ENCODE data around the gene PRODH2. TPM values are rescaled to one million over a fixed set of nuclear protein-coding genes. Genes with fewer than 3 reads are reported as not detected.
"Not testable (repeated sequence)": the region's sequence is repeated elsewhere in the genome, so short reads cannot be mapped to it uniquely, and the experiment has no call there.

Gene PRODH2
- total RNA-seq, 1 donor from 2014 or later, result not detected

GRCh38 chr19:35844482-35845214, 32.0 kb upstream of the PRODH2 start:
- ATAC-seq, result no peak
- intact Hi-C loops (cut with DNase I), result no loop called here

GRCh38 chr19:35843676-35844481, 31.2 kb upstream of the PRODH2 start:
- DNase-seq (ENCODE audit: low spot score) (no peak), ATAC-seq (no peak)
- intact Hi-C loops (cut with DNase I), result no loop called here

More at GRCh38 chr19:35844482-35845214, 32.0 kb upstream of the PRODH2 start:
- no peak for DNase-seq (ENCODE audit: low spot score)

- no peak for ATAC-seq
- intact Hi-C loops (cut with DNase I), result no loop called here
Observed at GRCh38 chr19:35842666-35843272, 30.1 kb upstream of the PRODH2 start.

GRCh38 chr19:35841961-35842595, 29.4 kb upstream of the PRODH2 start:
- DNase-seq (ENCODE audit: low spot score) (no peak), ATAC-seq (no peak)
- intact Hi-C loops (cut with DNase I), result no loop called here

More at GRCh38 chr19:35842666-35843272, 30.1 kb upstream of the PRODH2 start:
- DNase-seq (ENCODE audit: low spot score), result no peak

GRCh38 chr19:35836096-35836495, 23.5 kb upstream of the PRODH2 start:
- DNase-seq (ENCODE audit: low spot score); ATAC-seq; intact Hi-C loops (cut with DNase I): not testable (repeated sequence)

GRCh38 chr19:35833972-35834371, 21.3 kb upstream of the PRODH2 start:
- DNase-seq (ENCODE audit: low spot score) (no peak), ATAC-seq (no peak)
- intact Hi-C loops (cut with DNase I), result no loop called here

GRCh38 chr19:35832054-35832453, 19.4 kb upstream of the PRODH2 start:
- DNase-seq (ENCODE audit: low spot score), result no peak
- intact Hi-C loops (cut with DNase I), result no loop called here
- ATAC-seq, result no peak

GRCh38 chr19:35830986-35831385, 18.3 kb upstream of the PRODH2 start:
- no peak for ATAC-seq
- intact Hi-C loops (cut with DNase I), result no loop called here

GRCh38 chr19:35828692-35829301, 16.2 kb upstream of the PRODH2 start:
- peak; percentile 58 for ATAC-seq
- peak; percentile 82 for DNase-seq (ENCODE audit: low spot score)
- intact Hi-C loops (cut with DNase I), result no loop called here

More at GRCh38 chr19:35830986-35831385, 18.3 kb upstream of the PRODH2 start:
- DNase-seq (ENCODE audit: low spot score), result no peak

GRCh38 chr19:35824150-35824549, 11.5 kb upstream of the PRODH2 start:
- DNase-seq (ENCODE audit: low spot score), result no peak
- intact Hi-C loops (cut with DNase I), result no loop called here
- ATAC-seq, result no peak

- ATAC-seq, result no peak
- intact Hi-C loops (cut with DNase I), result no loop called here
- DNase-seq (ENCODE audit: low spot score), result no peak
Observed at GRCh38 chr19:35822579-35822978, 9.9 kb upstream of the PRODH2 start.

GRCh38 chr19:35818445-35818844, 5.8 kb upstream of the PRODH2 start:
- ATAC-seq (no peak), DNase-seq (ENCODE audit: low spot score) (no peak)
- intact Hi-C loops (cut with DNase I), result no loop called here

- no peak for ATAC-seq
- intact Hi-C loops (cut with DNase I), result no loop called here
- DNase-seq (ENCODE audit: low spot score), result no peak
Observed at GRCh38 chr19:35816846-35817245, 4.2 kb upstream of the PRODH2 start.

GRCh38 chr19:35816262-35816661, 3.6 kb upstream of the PRODH2 start:
- intact Hi-C loops (cut with DNase I), result no loop called here
- ATAC-seq, result no peak
- DNase-seq (ENCODE audit: low spot score), result no peak

GRCh38 chr19:35813043-35813890, 622 bp upstream of the PRODH2 start:
- no peak for DNase-seq (ENCODE audit: low spot score)
- intact Hi-C loops (cut with DNase I), result no loop called here
- no peak for ATAC-seq

- ATAC-seq (no peak), DNase-seq (ENCODE audit: low spot score) (no peak)
- intact Hi-C loops (cut with DNase I), result no loop called here
Observed at GRCh38 chr19:35811317-35812219, 1.1 kb downstream of the PRODH2 start.

- ATAC-seq, result no peak
Observed at GRCh38 chr19:35807633-35808032, 5.0 kb downstream of the PRODH2 start.

More at GRCh38 chr19:35807633-35808032, 5.0 kb downstream of the PRODH2 start:
- DNase-seq (ENCODE audit: low spot score), result no peak
- intact Hi-C loops (cut with DNase I), result no loop called here

All from sciatic nerve (tissue), 2 donors.